ENCODE measurements around the gene PTPRN. TPM values are rescaled to one million over a fixed set of nuclear protein-coding genes. Genes with fewer than 3 reads are reported as not detected.

Gene PTPRN
- total RNA-seq, 1 experiment from 2014 or later, result 6.5 TPM

DNA sequence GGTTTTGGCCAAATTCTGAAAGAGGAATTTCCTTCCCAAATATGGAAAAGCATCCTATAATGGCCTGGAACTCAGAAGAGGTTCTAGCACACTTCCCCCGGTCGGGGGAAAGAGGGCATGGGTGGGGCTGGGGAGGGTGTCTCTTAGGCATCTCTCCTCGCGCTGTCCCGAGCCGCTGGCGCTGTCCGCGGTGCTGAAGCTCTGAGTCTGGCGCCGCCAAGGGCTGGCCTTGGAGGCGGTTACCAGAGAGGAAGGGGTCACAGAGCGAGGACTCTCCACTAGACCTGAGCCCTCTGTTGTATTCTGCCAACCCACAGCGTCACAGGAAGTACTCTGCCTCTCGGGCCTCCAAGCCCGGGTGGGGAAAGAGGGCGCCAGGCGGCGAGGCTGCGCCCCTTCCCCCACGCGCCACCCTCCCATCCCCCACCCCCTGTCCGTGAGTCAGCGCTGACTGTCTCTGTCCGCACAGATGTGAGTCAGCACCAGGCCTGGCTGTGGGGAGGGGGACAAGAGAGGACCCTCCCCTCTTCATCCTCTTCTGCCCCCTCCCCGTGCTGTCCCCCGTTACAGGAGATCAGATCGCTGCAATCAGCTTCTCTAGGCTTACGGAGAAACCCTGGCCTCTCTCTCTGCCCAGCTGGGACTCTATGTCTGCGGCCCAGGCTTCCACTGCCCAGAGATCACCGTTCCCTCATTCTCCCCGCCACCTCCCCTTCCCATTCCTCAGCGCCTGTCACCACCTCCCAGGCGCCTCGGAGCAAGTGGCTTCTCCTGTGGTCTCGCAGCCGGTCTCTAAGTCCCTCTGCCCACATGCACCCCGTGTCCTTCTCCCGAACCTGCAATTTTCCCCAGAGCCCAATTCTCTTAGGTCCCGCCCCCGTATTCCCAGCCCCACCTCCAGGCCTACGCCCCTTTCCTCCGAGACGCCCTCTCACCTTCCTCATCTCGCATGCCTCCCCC, 779 bp downstream of the PTPRN start:
- no peak overlapping the region for H2BK15ac ChIP-seq (ENCODE audit: low read depth, low read length)
- Mint-ChIP-seq H3K9me3 (no peaks in the 10 kb centered on the region; a peak in 2 of 5 replicates), H3K27ac (0 out of 7 replicates have a peak overlapping the region, but pooled peaks of 1 of the 3 experiments have one; percentile 64), H3K4me3 (peak overlapping the region; percentile 72 to 88), H3K4me1 (peaks cover 26 to 28% of the 10 kb centered on the region in 2 experiments), H3K27me3 (ENCODE audit: low read depth) (peaks cover 52% of the 10 kb centered on the region), H3K36me3 (ENCODE audit: insufficient read depth in 1 of 3, low read depth in 3 of 3) (peaks cover 0 to 3% (median 0%) of the 10 kb centered on the region in 3 experiments; a peak in 1 of 7 replicates)
- no peak overlapping the region for H3K18ac ChIP-seq (ENCODE audit: insufficient read length, low read depth, low read length)
- H3K27ac ChIP-seq (ENCODE audit: insufficient read length, low read depth, low read length), result no peak overlapping the region
- no peaks in the 10 kb centered on the region for H3K79me1 ChIP-seq (ENCODE audit: insufficient read depth, low read depth, low read length, poor library complexity, severe bottlenecking)
- no peak overlapping the region for H3K23ac ChIP-seq (ENCODE audit: insufficient read length, low read depth, low read length)
- no peak overlapping the region for H3K4ac ChIP-seq (ENCODE audit: low read depth, low read length)
- H3T11ph ChIP-seq (ENCODE audit: low read length), result no peak overlapping the region
- no peak overlapping the region for H3K14ac ChIP-seq (ENCODE audit: insufficient read depth, low read length)
- H3K27me3 ChIP-seq (ENCODE audit: insufficient read depth, low read length), result no peaks in the 10 kb centered on the region
- no peaks in the 10 kb centered on the region; the same call in 1 of the 2 replicates for H3K4me1 ChIP-seq (ENCODE audit: insufficient read depth, low read length)
- H4K8ac ChIP-seq (replicated peaks; ENCODE audit: insufficient read length, low read depth, low read length), result no peak overlapping the region
- no peak overlapping the region for H4K91ac ChIP-seq (ENCODE audit: insufficient read length, low read depth, low read length)
- no peak overlapping the region for H3K9ac ChIP-seq (ENCODE audit: extremely low read depth, insufficient read length, low read length)
- WGBS (ENCODE audit: extremely low coverage, insufficient read length, low lambda C conversion rate), result no CpG with 5 or more reads among the region's 45 CpGs
- H4K20me1 ChIP-seq (ENCODE audit: control insufficient read depth, insufficient read depth, insufficient read length), result no peaks in the 10 kb centered on the region
- H3K4me2 ChIP-seq (ENCODE audit: insufficient read depth, insufficient read length, low read length), result peak overlapping the region; percentile 96
- H2AFZ ChIP-seq (ENCODE audit: low read length), result no peak overlapping the region
- no peak overlapping the region for H4K5ac ChIP-seq (ENCODE audit: insufficient read length, low read depth, low read length)
- H3K23me2 ChIP-seq (ENCODE audit: insufficient read length, low read depth, low read length, poor library complexity, severe bottlenecking), result peaks cover 11% of the 10 kb centered on the region
- no peak overlapping the region for H2BK5ac ChIP-seq (ENCODE audit: insufficient read length, low read length)
- no peak overlapping the region for H2BK12ac ChIP-seq (ENCODE audit: insufficient read length, low read depth, low read length)
- no peak overlapping the region for H3K56ac ChIP-seq (ENCODE audit: insufficient read length, low read depth, low read length)
- H2AK5ac ChIP-seq (ENCODE audit: insufficient read length, low read length), result no peak overlapping the region
- TF ChIP-seq, protein P1, sequence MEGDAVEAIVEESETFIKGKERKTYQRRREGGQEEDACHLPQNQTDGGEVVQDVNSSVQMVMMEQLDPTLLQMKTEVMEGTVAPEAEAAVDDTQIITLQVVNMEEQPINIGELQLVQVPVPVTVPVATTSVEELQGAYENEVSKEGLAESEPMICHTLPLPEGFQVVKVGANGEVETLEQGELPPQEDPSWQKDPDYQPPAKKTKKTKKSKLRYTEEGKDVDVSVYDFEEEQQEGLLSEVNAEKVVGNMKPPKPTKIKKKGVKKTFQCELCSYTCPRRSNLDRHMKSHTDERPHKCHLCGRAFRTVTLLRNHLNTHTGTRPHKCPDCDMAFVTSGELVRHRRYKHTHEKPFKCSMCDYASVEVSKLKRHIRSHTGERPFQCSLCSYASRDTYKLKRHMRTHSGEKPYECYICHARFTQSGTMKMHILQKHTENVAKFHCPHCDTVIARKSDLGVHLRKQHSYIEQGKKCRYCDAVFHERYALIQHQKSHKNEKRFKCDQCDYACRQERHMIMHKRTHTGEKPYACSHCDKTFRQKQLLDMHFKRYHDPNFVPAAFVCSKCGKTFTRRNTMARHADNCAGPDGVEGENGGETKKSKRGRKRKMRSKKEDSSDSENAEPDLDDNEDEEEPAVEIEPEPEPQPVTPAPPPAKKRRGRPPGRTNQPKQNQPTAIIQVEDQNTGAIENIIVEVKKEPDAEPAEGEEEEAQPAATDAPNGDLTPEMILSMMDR (conservative IDR thresholded peaks at IDR 0.05), result no peak
- no peaks in the 10 kb centered on the region for H3K79me2 ChIP-seq (ENCODE audit: insufficient read depth, low read length)
- H2BK120ac ChIP-seq (ENCODE audit: low read depth, low read length, poor library complexity, severe bottlenecking), result no peak overlapping the region
- no peak overlapping the region for H2BK20ac ChIP-seq (ENCODE audit: low read depth, low read length, poor library complexity, severe bottlenecking)
- peak; percentile 85 for DNase-seq
- H3K9me3 ChIP-seq (ENCODE audit: control insufficient read depth, low read depth, low read length), result no peaks in the 10 kb centered on the region

All from H9 (cell line).